CD4-positive, alpha-beta T cell treated with Interleukin-6 for 4 hours (primary cell): Measurements from ENCODE around the gene ZNF836.
"Not testable (repeated sequence)": the region's sequence is repeated elsewhere in the genome, so short reads cannot be mapped to it uniquely, and the experiment has no call there.

Experiments
- DNase-seq: peaks from one replicate; pipeline ENCODE4 v3.0.0-alpha.2; 2020; ENCODE audit warnings: mixed read lengths

The ZNF836 gene

DNA sequence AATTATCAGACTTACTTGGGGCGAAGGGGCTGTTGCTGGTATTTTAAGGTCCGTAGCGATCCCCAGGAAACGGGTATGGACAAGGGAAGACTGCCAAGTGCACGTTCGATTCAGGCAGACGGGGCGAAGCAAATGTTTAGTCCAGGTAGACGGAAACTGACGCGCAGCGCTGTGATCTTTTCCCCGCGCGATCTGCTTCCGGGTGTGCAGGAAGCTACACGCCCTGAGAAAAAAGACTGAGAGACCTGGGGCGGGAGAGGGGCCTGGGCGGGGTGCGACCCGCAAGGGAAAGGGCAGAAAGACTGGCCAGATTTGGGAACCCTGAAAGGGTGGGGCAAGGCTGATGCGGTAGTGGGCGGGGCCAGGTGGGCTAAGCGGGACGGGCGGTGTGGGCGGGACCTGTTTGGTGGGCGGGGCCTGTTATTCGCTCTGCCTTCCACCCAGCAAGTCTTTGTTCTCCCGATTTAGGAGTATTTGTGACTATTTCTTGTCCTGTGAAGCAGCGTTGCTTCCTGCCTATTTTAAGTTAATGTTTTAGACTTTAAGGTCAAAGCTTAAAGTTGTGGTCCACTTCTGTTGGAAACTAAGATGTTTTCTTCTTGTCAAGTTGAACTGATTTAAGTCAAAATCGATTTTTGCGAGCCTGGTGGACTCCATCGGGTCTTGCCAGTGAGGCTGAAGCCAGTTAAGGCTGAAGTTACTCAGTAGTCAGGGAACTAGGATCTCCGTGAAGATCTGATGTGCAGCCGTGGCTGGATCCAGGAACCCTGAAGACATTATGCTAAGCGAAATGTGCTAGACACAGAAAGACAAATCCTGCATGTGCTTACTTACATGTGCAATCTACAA, at the start of gene ZNF836:
ZNF836 (minus strand) TSS at position 301 of the 849 bp plus-strand sequence. CDS start 3,549 bp downstream, outside the sequence.
- DNase-seq = peak; percentile 97

DNA sequence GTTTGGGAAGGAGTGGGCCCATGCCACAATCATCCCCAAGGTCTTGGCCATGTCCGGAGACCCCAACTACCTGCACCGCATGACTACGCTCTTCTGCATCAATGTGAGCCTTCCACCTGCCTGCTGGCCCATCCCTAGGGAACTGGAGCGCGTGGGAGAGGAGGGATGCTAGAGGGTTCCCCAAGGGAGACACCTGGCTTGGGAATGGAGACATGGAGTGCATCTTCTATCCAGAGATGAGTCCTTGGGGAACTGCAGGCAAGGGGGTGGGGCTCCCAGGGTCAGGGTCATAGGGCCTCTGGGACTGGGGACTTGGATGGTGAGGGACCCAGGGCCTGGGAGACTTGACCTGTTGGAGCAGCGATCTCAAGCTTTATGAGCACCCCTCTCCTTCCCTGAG, 49.6 kb upstream of the ZNF836 start:
- no peak for DNase-seq

DNA sequence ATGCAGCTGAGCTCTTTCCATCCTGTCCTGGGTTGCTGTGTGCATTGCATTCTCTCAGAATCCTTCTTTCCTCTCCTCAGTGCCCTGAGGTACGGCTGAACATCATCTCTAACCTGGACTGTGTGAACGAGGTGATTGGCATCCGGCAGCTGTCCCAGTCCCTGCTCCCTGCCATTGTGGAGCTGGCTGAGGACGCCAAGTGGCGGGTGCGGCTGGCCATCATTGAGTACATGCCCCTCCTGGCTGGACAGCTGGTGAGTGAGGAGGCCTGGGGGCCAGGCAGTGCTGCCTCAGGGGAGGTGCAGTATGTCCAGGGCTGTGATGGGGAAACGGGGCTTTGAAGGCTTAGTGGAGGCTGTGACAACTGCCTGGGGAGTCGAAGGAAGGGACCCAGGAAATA, 48.2 kb upstream of the ZNF836 start:
- DNase-seq = no peak

DNA sequence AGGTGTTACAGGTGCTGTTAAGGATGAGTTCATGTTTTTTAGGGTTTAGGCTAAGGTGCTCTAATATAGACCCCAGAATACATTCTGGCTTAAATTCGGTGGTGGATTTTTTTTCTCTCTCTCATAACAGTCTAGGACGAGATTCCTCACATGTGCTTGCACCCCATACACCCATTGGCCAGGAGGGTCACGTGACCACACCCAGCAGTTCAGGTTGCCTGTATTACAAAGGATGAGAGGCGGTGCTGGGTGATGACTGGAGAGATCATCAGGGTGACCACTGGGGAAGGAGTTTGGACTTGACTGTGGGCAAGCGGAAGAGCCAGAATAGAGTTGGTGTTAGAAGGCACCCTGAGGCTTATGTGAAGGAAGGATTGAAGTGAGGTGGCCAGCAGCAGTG, 46.2 kb upstream of the ZNF836 start:
- DNase-seq = no peak

DNA sequence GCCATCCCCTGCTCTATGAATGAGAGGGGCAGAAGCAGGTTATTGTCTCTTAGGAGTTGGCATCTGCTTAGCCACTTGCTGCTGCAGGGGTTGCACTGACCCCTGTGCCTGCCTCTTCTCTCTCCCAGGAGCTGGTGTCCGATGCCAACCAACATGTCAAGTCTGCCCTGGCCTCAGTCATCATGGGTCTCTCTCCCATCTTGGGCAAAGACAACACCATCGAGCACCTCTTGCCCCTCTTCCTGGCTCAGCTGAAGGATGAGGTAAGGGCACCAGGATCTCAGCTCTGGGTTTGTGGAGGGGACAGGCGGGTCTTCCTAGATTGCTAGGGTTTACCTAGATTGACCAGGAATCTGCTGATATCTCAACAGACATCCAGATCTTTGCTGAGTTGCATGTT, 45.0 kb upstream of the ZNF836 start:
- DNase-seq = no peak

DNA sequence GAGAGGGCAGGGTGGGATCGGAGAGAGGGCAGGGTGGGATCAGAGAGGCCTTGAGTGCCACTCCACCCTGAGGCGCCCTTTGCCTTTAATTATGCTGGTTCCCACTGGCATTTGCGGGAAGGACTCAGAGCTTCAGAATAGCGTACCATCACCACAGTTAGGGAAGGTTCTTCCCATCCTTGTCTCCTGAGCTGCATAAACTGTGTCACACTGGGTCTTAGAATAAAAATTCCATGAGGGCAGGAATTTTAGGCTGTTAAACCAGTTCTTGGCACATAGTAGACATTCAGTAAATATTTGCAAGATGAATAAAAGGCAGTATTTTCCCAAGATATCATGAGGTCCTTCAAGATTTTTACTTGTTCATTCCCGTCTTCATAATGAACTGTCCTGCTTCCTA, 42.8 kb upstream of the ZNF836 start:
- no peak for DNase-seq

DNA sequence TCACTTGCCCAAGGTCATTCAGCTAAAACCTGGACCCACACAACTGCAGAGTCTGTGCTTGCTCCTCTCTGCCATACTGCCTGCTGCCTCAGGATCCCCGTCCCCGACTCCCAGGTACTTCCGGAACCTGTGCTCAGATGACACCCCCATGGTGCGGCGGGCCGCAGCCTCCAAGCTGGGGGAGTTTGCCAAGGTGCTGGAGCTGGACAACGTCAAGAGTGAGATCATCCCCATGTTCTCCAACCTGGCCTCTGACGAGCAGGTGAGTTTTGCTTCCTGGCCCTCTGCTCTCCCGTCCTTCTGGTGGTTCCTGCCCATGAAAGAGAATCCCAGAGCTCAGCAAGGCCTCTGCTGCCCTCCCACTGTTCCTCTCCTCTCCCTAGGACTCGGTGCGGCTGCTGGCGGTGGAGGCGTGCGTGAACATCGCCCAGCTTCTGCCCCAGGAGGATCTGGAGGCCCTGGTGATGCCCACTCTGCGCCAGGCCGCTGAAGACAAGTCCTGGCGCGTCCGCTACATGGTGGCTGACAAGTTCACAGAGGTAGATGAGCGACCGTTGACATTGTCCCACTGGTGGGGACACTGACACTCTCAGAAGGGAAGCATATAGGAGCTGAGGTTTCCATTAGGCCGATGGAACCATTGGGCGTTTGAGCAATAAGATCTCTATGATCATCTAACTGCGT, 41.3 kb upstream of the ZNF836 start:
- DNase-seq = no peak

DNA sequence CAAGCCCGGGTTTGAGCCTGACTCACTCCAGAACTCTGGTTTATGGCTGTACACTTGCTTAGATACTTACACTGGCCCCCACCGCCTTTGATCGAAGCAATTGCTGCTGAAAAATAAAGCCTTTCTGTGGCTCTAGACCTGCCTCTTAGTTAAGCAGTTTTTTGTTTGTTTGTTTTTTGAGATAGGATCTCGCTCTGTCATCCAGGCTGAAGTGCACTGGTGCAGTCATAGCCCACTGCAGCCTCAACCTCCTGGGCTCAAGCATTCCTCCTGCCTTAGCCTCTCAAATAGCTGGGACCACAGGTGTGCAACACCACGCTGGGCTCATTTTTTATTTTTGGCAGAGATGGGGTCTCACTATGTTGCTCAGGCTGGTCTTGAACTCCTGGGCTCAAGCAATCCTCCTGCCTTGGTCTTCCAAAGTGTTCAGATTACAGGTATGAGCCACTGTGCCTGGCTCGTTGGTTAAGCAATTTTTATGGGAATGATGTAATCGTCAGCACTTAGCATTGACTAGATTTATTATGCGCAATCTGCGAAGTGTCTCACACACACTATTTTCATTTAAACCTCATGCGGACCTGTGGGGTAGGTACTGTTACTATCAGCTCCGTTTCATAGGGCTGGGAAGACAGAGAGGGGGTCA, 40.6 kb upstream of the ZNF836 start:
- no peak for DNase-seq

DNA sequence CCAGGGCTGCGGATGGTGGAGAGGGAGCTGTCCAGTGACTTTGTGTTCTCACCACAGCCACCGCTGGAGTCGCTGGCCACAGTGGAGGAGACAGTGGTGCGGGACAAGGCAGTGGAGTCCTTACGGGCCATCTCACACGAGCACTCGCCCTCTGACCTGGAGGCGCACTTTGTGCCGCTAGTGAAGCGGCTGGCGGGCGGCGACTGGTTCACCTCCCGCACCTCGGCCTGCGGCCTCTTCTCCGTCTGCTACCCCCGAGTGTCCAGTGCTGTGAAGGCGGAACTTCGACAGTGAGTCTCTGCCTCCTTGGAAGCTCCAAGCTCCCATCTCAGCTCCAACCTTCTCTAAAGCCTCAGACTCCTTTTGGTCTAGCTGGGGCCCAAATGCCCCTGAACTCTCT, 39.8 kb upstream of the ZNF836 start:
- no peak for DNase-seq

DNA sequence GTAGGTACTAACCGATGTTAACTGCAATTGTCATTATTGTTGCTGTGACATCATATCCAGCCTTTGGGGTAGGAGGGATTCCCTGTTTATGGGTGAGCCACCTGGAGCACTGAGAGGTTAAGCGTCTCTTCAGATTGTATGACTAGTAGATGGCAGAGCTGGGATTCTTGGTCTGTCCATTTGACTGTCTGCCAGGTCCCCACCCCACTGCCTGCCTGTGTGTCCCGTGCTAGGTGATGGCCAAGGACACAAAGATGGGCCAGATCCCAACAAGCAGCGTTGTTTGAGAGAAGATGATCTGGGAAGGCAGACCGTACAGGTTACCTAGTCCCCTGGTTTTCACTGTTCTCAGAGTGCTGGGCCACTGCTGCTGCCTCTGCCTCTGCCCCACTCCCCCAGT, 35.1 kb upstream of the ZNF836 start:
- no peak for DNase-seq

DNA sequence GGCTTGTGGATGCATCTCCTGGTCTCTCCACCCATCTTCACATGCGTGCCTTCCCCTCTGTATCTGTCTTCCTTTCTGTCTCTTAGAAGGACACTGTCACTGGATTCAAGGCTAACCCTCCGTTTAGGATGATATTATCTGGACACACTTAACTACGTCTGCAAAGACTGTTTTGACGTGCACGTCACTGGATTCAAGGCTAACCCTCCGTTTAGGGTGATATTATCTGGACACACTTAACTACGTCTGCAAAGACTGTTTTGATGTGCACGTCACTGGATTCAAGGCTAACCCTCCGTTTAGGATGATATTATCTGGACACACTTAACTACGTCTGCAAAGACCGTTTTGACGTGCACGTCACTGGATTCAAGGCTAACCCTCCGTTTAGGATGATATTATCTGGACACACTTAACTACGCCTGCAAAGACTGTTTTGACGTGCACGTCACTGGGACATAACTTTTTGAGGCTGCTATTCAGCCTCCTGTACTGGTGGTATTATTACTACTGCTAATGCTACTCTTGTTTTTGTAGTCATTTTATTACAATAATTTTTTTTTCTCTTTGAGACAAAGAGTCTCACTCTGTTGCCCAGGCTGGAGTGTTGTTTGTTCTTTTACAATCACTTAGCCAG, 29.5 kb upstream of the ZNF836 start:
- DNase-seq = not testable (repeated sequence)

DNA sequence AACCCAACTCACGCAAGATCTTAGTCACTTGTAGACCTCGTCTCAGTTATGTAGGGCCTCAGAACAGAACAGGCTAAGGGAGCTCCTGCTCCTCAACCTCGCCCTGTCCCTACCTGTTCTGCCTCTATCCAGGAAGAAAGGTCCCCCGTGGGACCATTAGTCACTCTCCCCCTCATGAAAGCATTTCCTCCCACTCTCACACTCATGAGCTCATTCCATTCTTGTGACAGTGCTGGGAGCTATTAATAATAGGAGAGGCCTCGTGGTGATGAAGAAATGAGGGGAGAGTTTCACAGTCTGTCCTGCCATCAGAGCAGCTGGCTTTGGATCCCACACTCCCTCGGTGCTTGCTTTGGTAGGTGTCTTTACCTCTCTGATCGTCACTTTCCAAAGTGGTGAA, 28.6 kb upstream of the ZNF836 start:
- DNase-seq = no peak

DNA sequence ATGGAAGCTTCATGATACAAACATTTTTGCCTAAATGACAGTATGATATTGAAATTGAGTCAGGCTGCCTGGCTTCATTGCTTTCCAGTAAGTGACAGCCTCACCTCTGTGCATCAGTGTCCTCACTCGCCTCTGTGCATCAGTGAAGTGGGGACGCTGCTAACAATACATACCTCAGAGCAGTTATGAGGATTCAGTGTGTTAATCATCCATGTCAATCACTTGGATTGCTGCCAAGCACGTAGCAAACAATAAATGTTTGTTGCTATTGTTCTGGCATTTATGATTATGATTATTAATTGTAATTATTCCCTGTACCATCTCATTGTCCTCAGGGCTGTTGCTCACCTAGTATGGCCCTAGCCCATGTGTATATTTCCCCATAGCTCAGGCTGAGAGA, 27.3 kb upstream of the ZNF836 start:
- DNase-seq = no peak

DNA sequence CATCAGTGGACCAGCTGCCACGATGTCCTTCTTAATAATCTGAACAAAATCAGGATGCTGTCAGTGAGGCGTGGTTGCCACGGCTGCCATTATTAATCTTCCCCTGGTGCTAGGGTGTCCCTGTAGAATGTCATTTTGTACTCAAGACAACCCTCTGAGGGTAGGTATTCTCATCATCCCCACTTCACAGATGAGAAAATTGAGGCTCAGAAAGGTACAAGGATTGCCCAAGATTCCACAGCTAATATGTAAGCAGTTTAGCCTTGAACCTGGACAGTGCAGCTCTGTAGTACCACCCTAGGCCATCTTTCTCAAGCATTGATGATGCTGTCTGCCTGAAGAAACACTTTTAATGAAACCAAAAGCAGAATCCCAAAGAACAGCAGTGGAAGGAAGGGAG, 26.5 kb upstream of the ZNF836 start:
- no peak for DNase-seq

DNA sequence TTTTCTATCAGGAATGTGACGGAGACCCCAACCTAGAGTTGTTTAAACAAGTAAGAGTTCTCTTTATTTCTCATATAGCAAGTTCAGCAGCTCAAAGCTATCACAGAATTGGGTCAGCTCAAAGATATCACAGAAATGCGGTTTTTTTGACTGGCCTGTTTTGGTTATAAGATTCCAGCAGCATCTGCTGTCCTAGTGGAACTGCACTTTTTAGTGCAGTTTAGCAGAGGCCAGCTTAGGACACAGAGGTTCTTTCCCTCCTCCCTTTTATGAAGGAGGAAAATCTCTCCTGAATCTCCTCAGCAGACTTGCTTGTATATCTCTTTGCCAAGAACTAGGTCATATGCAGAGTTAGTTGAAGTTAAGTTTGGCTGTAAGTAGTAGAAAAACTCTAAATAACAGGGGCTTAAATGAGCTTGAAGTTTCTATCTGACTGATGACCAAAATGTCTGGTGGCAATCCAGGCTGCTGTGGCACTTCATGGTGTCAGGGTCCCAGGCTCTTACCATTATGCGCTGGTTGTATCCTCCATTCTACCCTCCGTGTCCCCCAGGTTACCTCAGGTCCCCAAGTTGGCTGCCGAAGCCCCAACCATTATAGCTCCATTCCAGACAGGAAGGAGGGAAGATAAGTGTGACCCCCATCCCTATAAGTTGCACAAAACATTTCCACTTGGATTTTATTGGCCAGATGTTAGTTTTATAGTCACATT, 25.0 kb upstream of the ZNF836 start:
- DNase-seq = no peak

DNA sequence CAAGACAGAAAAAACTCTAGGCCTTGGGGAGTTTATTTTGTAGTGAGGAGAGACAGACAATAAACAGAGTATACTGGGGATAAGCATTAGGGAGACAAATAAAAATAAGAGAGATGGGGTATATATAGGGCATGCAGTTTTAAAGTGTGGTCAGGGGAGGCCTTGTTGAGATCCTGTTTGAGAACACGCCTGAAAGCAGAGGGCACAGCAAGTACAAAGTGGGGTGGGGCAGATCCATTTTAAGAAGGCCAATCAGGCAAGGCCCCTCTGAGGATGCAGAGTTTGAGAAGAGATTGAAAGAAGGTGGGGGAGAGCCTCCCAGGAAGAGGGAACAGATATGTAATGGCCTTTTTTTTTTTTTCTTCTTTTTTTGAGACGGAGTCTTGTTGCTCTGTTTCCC, 20.5 kb upstream of the ZNF836 start:
- DNase-seq = no peak

DNA sequence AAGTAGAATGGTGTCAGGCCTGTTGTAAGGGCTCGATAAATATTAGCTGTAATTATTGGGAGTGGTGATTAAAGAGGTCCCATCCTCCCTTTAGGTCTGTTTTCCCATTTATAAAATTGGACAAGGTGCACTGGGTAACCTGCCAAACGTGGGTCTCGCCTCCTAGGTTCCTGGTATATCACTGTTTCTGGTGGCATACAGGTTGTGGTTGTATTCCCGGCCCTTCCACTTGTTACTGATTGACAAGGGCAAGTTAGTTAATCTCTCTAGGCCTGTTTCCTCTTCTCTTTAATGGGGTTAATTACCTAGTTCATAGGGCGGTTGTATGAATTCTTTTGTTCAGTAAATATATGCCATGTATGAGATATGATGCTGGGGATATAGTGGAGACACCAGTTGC, 20.0 kb upstream of the ZNF836 start:
- DNase-seq = no peak

DNA sequence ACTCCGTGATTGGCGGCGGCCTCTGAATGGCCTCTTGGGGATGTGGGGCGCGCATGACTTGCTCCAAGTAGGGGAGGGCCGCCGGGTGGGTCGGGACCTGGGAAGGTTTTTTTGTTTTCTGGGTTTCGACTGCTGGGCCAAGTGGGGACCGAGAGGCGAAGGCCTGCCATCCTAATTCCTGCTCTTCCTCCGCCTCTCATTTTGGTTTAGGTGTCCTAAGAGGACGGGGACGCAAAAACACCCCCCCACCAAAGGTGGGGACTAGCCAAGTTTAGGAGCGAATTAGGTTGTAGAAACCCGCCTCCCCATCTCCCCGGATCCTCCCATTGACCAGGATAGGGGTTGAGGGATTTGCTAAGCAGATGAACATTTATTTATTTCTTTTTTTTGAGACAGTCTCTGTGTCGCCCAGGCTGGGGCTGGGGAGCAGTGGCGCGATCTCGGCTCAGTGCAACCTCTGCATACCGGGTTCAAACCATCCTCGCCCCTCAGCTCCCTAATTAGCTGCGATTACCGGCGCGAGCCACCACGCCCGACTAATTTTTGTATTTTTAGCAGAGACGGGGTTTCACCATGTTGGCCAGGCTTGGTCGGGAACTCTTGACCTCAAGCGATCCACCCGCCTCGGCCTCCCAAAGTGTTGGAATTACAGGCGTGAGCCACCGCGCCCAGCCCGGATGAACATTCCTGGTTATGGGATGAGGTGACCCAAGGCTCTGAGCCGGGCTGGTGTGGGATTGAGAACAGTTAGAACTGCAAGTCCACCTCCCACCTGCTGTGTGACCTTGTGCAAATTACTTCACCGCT, 19.3 kb upstream of the ZNF836 start:
- no peak for DNase-seq

DNA sequence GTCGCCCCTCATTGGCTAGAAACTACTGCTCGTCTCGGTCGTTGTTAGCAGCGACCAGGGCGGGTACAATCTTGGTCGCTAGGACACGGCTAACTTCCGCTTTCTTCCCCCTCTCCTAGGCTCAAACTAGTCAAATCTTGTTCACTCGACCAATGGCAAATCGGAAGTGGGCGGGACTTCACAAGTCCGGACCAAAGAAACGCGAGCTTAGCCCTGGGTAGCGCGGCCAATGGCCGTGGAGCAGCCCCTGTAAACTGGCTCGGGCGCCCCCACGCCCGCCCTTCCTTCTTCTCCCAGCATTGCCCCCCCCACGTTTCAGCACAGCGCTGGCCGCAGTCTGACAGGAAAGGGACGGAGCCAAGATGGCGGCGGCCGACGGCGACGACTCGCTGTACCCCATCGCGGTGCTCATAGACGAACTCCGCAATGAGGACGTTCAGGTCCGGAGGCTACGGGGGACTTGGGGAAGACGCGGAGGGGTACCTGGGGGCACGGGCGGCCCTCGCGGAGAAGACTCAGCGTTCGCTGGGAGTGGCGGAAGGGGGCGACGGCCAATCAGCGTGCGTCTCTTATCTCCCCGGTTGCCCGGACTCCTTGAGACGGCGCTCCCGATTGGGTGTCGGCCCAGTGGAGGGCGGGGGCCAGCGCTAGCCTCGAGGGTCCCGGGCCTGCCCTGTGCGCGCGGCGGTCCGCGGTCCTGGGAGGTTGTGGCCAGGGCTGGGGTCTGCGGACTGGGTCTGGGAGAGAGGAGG, 18.5 kb upstream of the ZNF836 start, which contains the start of gene PPP2R1A:
PPP2R1A (plus strand) TSS at position 318 of the 752 bp plus-strand sequence; CDS start at position 363, 45 bp downstream.
- peak; percentile 99 for DNase-seq

DNA sequence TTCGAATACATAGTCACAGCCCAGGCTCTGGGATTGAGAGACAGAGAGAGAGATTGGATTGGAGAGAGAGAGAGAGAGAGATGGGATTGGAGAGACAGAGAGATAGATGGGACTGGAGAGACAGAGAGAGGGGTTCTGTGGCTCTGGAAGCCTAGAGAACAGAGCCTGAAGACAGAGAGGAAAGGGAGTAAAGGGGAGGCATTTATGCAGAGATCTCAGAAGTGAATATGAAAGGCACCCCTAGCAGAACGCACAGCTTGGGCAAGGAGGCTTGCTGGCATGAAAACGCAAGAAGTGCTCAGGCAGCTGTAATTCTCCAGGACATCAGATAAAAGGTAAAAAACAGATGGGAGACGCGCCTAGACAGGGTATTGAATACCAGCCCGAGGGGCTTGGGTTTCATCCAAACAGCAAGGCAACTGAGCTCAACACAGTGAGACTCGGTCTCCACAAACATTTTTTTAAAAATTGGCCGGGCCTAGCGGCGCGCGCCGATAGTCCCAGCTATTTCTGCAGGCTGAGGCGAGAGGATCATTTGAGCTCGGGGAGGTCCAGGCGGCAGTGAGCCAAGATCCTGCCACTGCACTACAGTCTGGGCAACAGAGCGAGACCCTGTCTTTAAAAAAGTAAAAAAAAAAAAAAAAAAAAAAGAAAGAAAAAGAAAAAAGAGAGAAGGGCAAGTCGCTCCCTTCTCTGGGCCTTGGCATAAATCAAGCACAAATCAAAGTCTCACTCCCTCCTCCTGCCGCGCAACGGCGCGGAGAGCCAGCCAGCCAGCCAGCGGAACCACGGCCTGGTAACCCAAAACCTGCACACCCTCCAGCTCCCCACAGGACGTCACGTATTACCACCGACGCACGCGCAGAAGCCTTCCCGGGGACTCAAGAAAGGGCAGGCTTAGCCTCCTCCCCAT, 17.7 kb upstream of the ZNF836 start:
- no peak for DNase-seq
